HG03439 (cell line): ENCODE data around the gene STRN4.

Source experiments
- ATAC-seq: cut with Tn5 transposase; IDR thresholded peaks from one replicate; pipeline ENCODE4 v1.9.1; 2021; ENCODE audit warnings: mild to moderate bottlenecking, moderate library complexity; ENCODE audit not compliant: unreplicated experiment

The STRN4 gene

GRCh38 chr19:46745030-46745429 lies 1.2 kb downstream of the STRN4 start:
- ATAC-seq: no peak

- ATAC-seq: no peak
These were observed 2.1 kb downstream of the STRN4 start for GRCh38 chr19:46744005-46744691.

GRCh38 chr19:46742926-46743480 lies 3.2 kb downstream of the STRN4 start:
- ATAC-seq: no peak

- no peak for ATAC-seq
These were observed 4.8 kb downstream of the STRN4 start for GRCh38 chr19:46741447-46741846.

GRCh38 chr19:46739290-46739771 lies 6.9 kb downstream of the STRN4 start:
- ATAC-seq: no peak

GRCh38 chr19:46737761-46738171 lies 8.5 kb downstream of the STRN4 start:
- no peak for ATAC-seq

GRCh38 chr19:46737298-46737654 lies 9.0 kb downstream of the STRN4 start:
- no peak for ATAC-seq

GRCh38 chr19:46736531-46737297 lies 9.5 kb downstream of the STRN4 start:
- no peak for ATAC-seq

GRCh38 chr19:46733690-46734292 lies 12.5 kb downstream of the STRN4 start:
- ATAC-seq: no peak

GRCh38 chr19:46732966-46733689 lies 13.1 kb downstream of the STRN4 start:
- ATAC-seq: no peak

- no peak for ATAC-seq
These were observed 13.9 kb downstream of the STRN4 start for GRCh38 chr19:46732172-46732938.

- ATAC-seq: no peak
These were observed 14.7 kb downstream of the STRN4 start for GRCh38 chr19:46731584-46731983.

GRCh38 chr19:46731007-46731501 lies 15.2 kb downstream of the STRN4 start:
- no peak for ATAC-seq

GRCh38 chr19:46730595-46730994 lies 15.7 kb downstream of the STRN4 start:
- ATAC-seq: no peak

- no peak for ATAC-seq
These were observed 16.1 kb downstream of the STRN4 start for GRCh38 chr19:46730187-46730586.

- ATAC-seq: no peak
These were observed 16.6 kb downstream of the STRN4 start for GRCh38 chr19:46729696-46730095.

- no peak for ATAC-seq
These were observed 17.4 kb downstream of the STRN4 start for GRCh38 chr19:46728693-46729339.

GRCh38 chr19:46728208-46728607 lies 18.0 kb downstream of the STRN4 start:
- ATAC-seq: no peak

GRCh38 chr19:46727757-46728156 lies 18.5 kb downstream of the STRN4 start:
- ATAC-seq: no peak
